Nephron (organoid): ENCODE results near the gene CRYGN.

Experiments used
- H3K27ac Mint-ChIP-seq, 3 experiments: 2 replicates each; pipeline ENCODE4 v1.8.0; 2020; ENCODE audit warnings: mixed read lengths in 3 of 3, mild to moderate bottlenecking in 2 of 3, moderate library complexity in 1 of 3
- H3K27me3 Mint-ChIP-seq: 2 replicates; pipeline ENCODE4 v1.8.0; 2021; ENCODE audit warnings: low read depth, mild to moderate bottlenecking, moderate library complexity, mixed read lengths
- H3K36me3 Mint-ChIP-seq: 2 replicates; pipeline ENCODE4 v1.8.0; 2020; ENCODE audit warnings: low read depth, mixed read lengths
- H3K4me1 Mint-ChIP-seq: 2 replicates; pipeline ENCODE4 v1.8.0; 2020; ENCODE audit warnings: mixed read lengths
- H3K4me3 Mint-ChIP-seq, 3 experiments: 2 replicates each; pipeline ENCODE4 v1.8.0; 2020; ENCODE audit warnings: mild to moderate bottlenecking in 3 of 3, mixed read lengths in 3 of 3, moderate library complexity in 2 of 3
- H3K9me3 Mint-ChIP-seq: 2 replicates; pipeline ENCODE4 v1.8.0; 2020; ENCODE audit warnings: mixed read lengths
- TF ChIP-seq, protein P1 (sequence below), 3 experiments: fragments of 200-600 bp; sonication (generic); IDR thresholded peaks; one replicate each; pipeline ENCODE4 v1.5.0; 2021; ENCODE audit warnings: antibody characterized with exemption in 3 of 3; ENCODE audit not compliant: unreplicated experiment in 3 of 3

CRYGN gene

DNA sequence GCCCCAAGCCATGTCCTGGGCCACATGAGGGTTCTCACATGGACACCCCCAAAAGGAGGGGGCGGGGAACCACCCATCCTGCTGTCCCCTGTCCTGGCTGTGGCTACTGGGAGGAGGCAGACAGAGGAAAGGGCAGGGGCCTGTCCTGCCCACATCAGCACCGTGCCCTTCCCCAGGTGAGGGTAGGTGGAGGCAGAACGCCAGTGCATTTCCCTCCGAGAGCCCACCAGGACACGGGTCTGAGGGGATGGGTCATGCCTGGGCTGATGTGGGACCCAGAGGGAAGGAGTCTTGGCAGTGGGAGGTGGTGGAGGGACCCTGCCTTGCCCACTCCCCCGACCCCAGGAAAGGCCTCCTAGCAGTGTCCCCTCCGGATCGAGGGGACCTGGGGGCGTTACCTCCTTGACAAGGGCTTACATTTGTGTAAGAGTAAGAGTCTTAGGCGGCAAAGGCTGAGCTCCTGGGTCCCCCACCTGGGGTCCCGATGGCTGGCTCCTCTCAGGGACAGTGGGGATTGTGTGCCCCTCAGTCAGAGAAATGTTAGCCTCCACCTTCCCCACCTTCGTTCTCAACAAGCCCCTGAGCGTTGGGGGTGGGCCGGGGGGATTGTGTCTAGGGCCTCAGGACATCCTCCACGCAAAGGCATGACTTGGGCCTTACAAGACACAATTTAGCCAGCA lies 6.1 kb downstream of the CRYGN start:
- Mint-ChIP-seq H3K27ac (no peak overlapping the region), H3K9me3 (no peaks in the 10 kb centered on the region), H3K4me1 (peaks cover 32% of the 10 kb centered on the region), H3K36me3 (no peaks in the 10 kb centered on the region), H3K4me3 (no peak overlapping the region), H3K27me3 (peaks cover 4% of the 10 kb centered on the region)
- TF ChIP-seq, protein P1, sequence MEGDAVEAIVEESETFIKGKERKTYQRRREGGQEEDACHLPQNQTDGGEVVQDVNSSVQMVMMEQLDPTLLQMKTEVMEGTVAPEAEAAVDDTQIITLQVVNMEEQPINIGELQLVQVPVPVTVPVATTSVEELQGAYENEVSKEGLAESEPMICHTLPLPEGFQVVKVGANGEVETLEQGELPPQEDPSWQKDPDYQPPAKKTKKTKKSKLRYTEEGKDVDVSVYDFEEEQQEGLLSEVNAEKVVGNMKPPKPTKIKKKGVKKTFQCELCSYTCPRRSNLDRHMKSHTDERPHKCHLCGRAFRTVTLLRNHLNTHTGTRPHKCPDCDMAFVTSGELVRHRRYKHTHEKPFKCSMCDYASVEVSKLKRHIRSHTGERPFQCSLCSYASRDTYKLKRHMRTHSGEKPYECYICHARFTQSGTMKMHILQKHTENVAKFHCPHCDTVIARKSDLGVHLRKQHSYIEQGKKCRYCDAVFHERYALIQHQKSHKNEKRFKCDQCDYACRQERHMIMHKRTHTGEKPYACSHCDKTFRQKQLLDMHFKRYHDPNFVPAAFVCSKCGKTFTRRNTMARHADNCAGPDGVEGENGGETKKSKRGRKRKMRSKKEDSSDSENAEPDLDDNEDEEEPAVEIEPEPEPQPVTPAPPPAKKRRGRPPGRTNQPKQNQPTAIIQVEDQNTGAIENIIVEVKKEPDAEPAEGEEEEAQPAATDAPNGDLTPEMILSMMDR (IDR thresholded peaks at IDR 0.05; ENCODE audit: unreplicated experiment in 3 of 3), result no peak

DNA sequence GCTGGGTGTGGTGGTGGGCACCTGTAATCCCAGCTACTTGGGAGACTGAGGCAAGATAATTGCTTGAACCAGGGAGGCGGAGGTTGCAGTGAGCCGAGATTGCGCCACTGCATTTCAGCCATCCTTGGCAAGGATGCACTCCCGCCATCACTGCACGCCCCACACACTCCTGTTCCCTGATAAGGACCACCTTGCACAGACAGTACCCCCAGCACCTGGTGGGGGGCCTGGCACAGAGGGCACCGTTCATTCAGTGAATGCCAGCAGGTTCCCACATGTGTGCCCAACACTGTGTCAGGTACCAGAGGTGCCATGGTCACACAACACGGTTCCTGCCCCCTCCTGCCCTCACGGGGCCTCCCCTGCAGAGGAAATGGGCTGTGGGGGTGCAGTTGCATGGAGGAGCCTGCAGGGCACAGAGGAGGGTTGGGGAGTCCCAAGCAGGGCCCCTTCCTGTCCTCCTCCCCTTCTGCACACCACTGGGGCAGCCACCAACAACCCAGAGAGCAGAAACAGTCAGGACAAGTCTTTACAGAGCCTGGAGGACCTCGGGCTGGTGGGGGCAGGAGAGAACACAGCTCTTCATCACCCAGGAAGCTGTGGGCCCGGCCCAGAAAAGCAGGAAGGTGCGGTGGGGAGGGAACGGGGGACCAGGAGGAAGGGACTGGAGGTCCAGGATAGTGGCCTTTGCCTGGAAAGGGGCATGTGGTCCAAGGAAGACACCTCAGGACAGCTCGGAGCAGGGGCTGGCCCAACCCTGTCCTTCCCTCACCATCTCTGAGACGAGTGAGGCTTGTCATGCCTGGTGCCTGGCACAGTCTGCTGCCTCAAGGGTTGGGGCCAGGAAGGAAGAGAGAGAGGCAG lies 7.1 kb downstream of the CRYGN start:
- Mint-ChIP-seq H3K27me3 (peaks cover 4% of the 10 kb centered on the region), H3K4me3 (no peak overlapping the region), H3K4me1 (peaks cover 42% of the 10 kb centered on the region), H3K36me3 (no peaks in the 10 kb centered on the region), H3K27ac (no peak overlapping the region), H3K9me3 (no peaks in the 10 kb centered on the region)
- TF ChIP-seq, protein P1 (IDR thresholded peaks at IDR 0.05; ENCODE audit: unreplicated experiment in 3 of 3), result peak in 1 of 3 experiments; percentile 16

DNA sequence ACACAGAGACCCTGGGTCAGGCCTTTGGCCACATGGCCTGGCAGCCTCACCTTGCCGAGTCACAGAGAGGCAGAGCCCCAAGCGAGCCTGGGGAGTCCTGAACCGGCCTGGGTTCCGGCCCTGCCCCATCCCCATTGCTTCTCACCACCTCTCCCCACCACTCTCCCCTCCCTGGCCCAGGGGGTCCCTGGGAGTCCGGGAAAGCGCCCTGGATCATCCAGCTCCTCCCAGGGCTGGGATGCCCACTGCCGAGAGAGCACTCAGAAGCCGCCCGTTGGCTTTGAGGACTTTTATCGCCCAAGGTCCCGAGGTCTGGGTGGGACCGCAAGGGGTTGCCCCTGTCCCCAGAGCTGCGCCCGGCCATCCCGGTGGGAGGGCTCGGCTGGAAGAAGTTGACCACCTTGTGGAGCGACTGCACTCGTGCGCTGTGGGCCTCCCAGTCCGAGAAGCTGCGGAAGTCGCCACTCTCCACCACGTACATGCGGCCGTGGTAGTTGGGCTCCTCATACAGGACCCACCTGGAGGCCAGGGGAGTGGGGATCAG lies 8.1 kb downstream of the CRYGN start:
- Mint-ChIP-seq H3K4me1 (peaks cover 45% of the 10 kb centered on the region), H3K27ac (no peak overlapping the region), H3K4me3 (no peak overlapping the region), H3K9me3 (no peaks in the 10 kb centered on the region), H3K36me3 (no peaks in the 10 kb centered on the region), H3K27me3 (peaks cover 4% of the 10 kb centered on the region)
- TF ChIP-seq, protein P1 (IDR thresholded peaks at IDR 0.05; ENCODE audit: unreplicated experiment in 3 of 3), result no peak

DNA sequence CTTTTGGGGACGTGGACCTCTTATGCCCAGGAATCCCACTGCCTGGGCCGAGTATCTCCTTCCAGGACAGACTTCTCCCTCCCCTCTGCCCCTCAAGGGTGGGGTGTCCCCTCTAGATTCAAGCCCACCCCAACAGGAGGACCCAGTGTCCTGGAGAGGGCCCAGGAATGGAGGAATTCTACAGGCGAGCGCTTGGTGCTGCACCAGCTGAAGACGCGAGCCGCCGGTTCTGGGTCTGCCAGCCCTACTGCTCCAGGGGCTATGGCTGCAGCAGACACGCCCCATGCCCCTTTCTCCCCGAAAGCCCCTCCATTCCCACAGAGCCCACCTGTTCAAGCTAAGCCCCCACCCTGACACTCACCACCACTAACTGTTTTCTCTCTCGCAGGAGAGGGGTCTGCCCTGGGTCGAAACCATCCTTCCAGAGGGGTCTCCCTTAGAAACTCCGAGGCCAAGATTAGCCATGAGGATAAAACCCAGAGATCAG lies 8.6 kb downstream of the CRYGN start:
- Mint-ChIP-seq H3K4me3 (no peak overlapping the region), H3K4me1 (peaks cover 45% of the 10 kb centered on the region), H3K27ac (no peak overlapping the region), H3K36me3 (no peaks in the 10 kb centered on the region), H3K27me3 (peaks cover 4% of the 10 kb centered on the region), H3K9me3 (no peaks in the 10 kb centered on the region)
- TF ChIP-seq, protein P1 (IDR thresholded peaks at IDR 0.05; ENCODE audit: unreplicated experiment in 3 of 3), result no peak

DNA sequence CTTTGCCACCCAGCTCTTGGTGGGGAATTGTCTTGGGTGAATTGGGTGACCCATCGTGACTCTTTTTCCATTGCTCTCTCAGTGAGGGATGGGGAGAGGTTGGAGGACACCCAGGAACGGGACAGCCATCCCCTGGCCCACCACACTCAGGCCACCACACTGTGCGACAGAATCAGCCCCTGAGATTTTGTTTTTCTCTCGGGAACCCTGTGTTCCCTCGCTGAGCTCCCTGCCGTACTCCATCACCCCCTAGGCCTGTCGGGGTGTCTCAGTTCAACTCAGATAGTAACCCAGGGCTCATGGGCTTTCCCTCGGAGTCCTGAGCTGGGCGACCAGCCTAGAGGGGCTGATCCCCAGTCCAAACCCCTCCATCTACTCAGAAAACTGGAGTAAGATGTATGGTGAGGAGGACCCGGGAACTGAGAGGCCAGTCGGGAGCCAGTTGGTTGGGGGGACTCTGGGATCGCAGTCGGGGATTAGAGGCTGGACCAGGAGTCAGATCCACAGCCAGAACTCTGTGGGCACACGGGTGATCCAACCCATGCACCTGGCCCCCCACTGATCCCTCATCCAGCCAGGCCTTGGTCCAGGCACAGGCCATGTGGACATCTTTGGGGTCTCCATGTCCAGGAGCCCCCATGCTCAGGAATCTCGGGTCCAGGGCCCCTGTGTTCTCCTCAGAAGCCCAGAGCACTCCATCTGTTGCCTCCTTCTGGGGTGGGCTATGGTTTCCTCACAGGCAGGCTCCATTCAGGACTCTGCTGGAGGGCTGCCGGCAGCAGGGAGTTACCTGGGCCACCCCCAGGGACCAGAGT lies 9.3 kb downstream of the CRYGN start:
- H3K36me3 Mint-ChIP-seq, result no peaks in the 10 kb centered on the region
- H3K9me3 Mint-ChIP-seq, result no peaks in the 10 kb centered on the region
- H3K4me3 Mint-ChIP-seq, result no peak overlapping the region
- peaks cover 47% of the 10 kb centered on the region for H3K4me1 Mint-ChIP-seq
- no peak overlapping the region for H3K27ac Mint-ChIP-seq
- H3K27me3 Mint-ChIP-seq, result peaks cover 4% of the 10 kb centered on the region
- TF ChIP-seq, protein P1 (IDR thresholded peaks at IDR 0.05; ENCODE audit: unreplicated experiment in 3 of 3), result no peak
